Hepatocyte (in vitro differentiated cells): ENCODE data around the gene C20orf204. TPM values are rescaled to one million over a fixed set of nuclear protein-coding genes. Genes with fewer than 3 reads are reported as not detected.

Experiments used
- DNase-seq: peaks from one replicate; pipeline ENCODE4 v3.0.0-alpha.2; 2016; ENCODE audit warnings: low spot score
- H2AFZ ChIP-seq: fragments of 200-600 bp; sonication (generic); 2 replicates; pipeline ENCODE4 v1.6.0; 2016; ENCODE audit warnings: antibody characterized with exemption, mild to moderate bottlenecking
- H3K27ac ChIP-seq: fragments of 200-600 bp; sonication (generic); 2 replicates; pipeline ENCODE4 v1.5.1; 2016; ENCODE audit warnings: mild to moderate bottlenecking
- H3K27me3 ChIP-seq: fragments of 200-600 bp; sonication (generic); 2 replicates; pipeline ENCODE4 v1.6.1; 2016
- H3K36me3 ChIP-seq: fragments of 200-600 bp; sonication (generic); replicated peaks from 2 replicates; pipeline ENCODE4 v1.5.1; 2016; ENCODE audit warnings: low read depth; ENCODE audit not compliant: insufficient read depth
- H3K4me1 ChIP-seq: fragments of 200-600 bp; sonication (generic); 2 replicates; pipeline ENCODE4 v1.5.1; 2016; ENCODE audit warnings: mild to moderate bottlenecking, moderate library complexity; ENCODE audit not compliant: insufficient read depth
- H3K4me2 ChIP-seq: fragments of 200-600 bp; sonication (generic); 2 replicates; pipeline ENCODE4 v1.6.0; 2016
- H3K4me3 ChIP-seq: fragments of 200-600 bp; sonication (generic); 2 replicates; pipeline ENCODE4 v1.5.1; 2016; ENCODE audit warnings: mild to moderate bottlenecking
- H3K79me2 ChIP-seq: fragments of 200-600 bp; sonication (generic); 2 replicates; pipeline ENCODE4 v1.6.0; 2017; ENCODE audit warnings: mild to moderate bottlenecking
- H3K9me2 ChIP-seq: fragments of 200-600 bp; sonication (generic); replicated peaks from 2 replicates; pipeline ENCODE4 v1.6.0; 2017; ENCODE audit warnings: mild to moderate bottlenecking; ENCODE audit not compliant: insufficient read depth
- H3K9me3 ChIP-seq: fragments of 200-600 bp; sonication (generic); 2 replicates; pipeline ENCODE4 v1.5.1; 2016; ENCODE audit warnings: low read depth, mild to moderate bottlenecking
- H4K20me1 ChIP-seq: fragments of 200-600 bp; sonication (generic); 2 replicates; pipeline ENCODE4 v1.6.0; 2016; ENCODE audit warnings: mild to moderate bottlenecking; ENCODE audit not compliant: insufficient read depth, poor library complexity, severe bottlenecking
- EZH2 ChIP-seq: fragments of 200-600 bp; sonication (generic); IDR thresholded peaks from 2 replicates; pipeline ENCODE4 v1.6.1; 2016; ENCODE audit warnings: antibody characterized with exemption, mild to moderate bottlenecking, borderline replicate concordance
- EZH2phosphoT487 ChIP-seq: fragments of 200-600 bp; sonication (generic); IDR thresholded peaks from one replicate; pipeline ENCODE4 v1.6.1; 2018; ENCODE audit warnings: antibody characterized with exemption, mild to moderate bottlenecking, low read depth, moderate library complexity; ENCODE audit not compliant: unreplicated experiment, severe bottlenecking
- WGBS: methylation state at CpG from one replicate; pipeline ENCODE4 v1.1.6; 2016; ENCODE audit warnings: low lambda C conversion rate; ENCODE audit errors: missing lambda C conversion rate; 5-methylcytosine and 5-hydroxymethylcytosine counted together
- polyA plus RNA-seq: library from polyadenylated mRNA; unstranded; fragments of >200 nt; fragmentation: Nextera tagmentation; extraction: Ambion mirVana; gene quantifications from 2 replicates; pipeline ENCODE4 v1.2.1, GENCODE V29; 2016
- total RNA-seq: library from RNA; depleted of rRNA; stranded (reverse); fragments of >200 nt; gene quantifications from 2 replicates; pipeline ENCODE4 v1.2.3, GENCODE V29; 2014
- TF ChIP-seq, protein P1 (sequence below): fragments of 200-600 bp; sonication (generic); IDR thresholded peaks from 2 replicates; pipeline ENCODE4 v1.5.1; 2016; ENCODE audit warnings: antibody characterized with exemption, mild to moderate bottlenecking; ENCODE audit not compliant: poor library complexity

The C20orf204 gene
- total and polyA plus RNA-seq, 2 experiments from 2014 or later = 0.57 to 1.7 TPM

DNA sequence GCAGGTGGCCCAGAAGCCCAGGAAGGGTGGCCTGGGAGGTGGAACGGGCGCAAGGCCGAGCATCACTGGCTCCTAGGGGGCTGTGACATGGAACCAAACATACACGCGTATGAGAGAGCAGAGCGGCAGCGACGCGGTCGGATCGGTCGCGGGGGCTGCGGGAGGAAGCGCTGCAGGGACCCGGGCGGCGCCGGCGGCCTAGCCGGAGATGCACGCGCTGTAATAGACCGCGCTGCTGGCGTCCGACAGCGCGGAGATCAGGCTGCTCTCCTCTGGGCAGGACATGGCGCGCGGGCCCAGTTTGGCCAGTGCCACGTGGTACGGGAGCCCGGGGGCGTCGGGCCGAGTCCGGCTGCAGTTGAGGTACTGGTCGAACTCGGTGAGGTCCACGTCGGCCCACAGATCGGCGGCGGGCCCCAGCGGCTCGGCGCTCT lies 12.0 kb downstream of the C20orf204 start:
- 10% methylated on average over 48 of the region's 49 CpGs for WGBS

DNA sequence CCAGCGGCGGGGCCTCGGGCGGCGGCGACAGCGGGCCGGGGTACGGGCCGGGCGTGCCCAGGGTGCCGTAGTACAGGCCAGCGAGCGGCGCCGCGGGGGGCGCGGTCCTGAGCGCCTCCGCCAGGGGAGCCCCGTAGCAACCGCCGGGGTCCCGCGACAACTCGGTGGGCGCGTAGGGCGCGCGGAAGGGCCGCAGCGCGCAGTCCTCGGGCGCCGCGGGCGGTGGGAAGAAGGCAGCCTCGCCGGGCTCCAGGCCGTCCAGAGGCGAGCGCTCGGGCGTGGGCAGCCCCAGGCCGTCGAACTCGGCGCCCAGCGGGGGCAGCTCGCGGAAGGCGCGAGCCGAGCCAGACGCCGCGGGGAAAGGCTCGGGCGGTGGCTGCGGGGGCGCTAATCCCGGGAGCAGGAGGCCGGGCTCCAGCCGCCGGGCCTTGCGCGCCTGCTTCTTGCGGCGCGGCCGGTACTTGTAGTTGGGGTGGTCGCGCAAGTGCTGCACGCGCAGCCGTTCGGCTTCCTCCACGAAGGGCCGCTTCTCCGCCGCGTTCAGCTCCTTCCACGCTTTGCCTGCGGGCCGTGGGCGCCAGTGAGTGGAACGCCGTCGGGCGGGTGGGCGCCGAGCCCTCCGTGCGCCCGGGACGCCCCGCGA lies 12.5 kb downstream of the C20orf204 start:
- peaks cover 47% of the 10 kb centered on the region for H3K27me3 ChIP-seq
- no peak for DNase-seq
- H4K20me1 ChIP-seq = no peaks in the 10 kb centered on the region
- peaks cover 11% of the 10 kb centered on the region for H3K4me1 ChIP-seq
- no peaks in the 10 kb centered on the region for H3K36me3 ChIP-seq
- H3K4me2 ChIP-seq = peak overlapping the region; percentile 77
- no peaks in the 10 kb centered on the region for H3K9me3 ChIP-seq
- no peak overlapping the region for H2AFZ ChIP-seq
- H3K27ac ChIP-seq = no peak overlapping the region
- TF ChIP-seq EZH2 = no peak
- TF ChIP-seq, protein P1, sequence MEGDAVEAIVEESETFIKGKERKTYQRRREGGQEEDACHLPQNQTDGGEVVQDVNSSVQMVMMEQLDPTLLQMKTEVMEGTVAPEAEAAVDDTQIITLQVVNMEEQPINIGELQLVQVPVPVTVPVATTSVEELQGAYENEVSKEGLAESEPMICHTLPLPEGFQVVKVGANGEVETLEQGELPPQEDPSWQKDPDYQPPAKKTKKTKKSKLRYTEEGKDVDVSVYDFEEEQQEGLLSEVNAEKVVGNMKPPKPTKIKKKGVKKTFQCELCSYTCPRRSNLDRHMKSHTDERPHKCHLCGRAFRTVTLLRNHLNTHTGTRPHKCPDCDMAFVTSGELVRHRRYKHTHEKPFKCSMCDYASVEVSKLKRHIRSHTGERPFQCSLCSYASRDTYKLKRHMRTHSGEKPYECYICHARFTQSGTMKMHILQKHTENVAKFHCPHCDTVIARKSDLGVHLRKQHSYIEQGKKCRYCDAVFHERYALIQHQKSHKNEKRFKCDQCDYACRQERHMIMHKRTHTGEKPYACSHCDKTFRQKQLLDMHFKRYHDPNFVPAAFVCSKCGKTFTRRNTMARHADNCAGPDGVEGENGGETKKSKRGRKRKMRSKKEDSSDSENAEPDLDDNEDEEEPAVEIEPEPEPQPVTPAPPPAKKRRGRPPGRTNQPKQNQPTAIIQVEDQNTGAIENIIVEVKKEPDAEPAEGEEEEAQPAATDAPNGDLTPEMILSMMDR = no peak
- TF ChIP-seq EZH2phosphoT487 = peak; percentile 50
- no peaks in the 10 kb centered on the region for H3K79me2 ChIP-seq
- WGBS = 6% methylated on average over 34 of the region's 101 CpGs
- H3K9me2 ChIP-seq = no peaks in the 10 kb centered on the region
- H3K4me3 ChIP-seq = no peak overlapping the region

More for the DNA sequence above, 12.0 kb downstream of the C20orf204 start:
- no peaks in the 10 kb centered on the region for H3K79me2 ChIP-seq
- no peak overlapping the region for H3K4me3 ChIP-seq
- H4K20me1 ChIP-seq = no peaks in the 10 kb centered on the region
- peaks cover 50% of the 10 kb centered on the region for H3K27me3 ChIP-seq
- no peak overlapping the region for H3K27ac ChIP-seq
- no peak for DNase-seq
- no peaks in the 10 kb centered on the region for H3K36me3 ChIP-seq
- H3K9me3 ChIP-seq = no peaks in the 10 kb centered on the region
- peak; percentile 84 for TF ChIP-seq EZH2
- TF ChIP-seq EZH2phosphoT487 = no peak
- H3K9me2 ChIP-seq = no peaks in the 10 kb centered on the region
- H3K4me1 ChIP-seq = peaks cover 11% of the 10 kb centered on the region
- H2AFZ ChIP-seq = no peak overlapping the region
- H3K4me2 ChIP-seq = peak overlapping the region; percentile 77

DNA sequence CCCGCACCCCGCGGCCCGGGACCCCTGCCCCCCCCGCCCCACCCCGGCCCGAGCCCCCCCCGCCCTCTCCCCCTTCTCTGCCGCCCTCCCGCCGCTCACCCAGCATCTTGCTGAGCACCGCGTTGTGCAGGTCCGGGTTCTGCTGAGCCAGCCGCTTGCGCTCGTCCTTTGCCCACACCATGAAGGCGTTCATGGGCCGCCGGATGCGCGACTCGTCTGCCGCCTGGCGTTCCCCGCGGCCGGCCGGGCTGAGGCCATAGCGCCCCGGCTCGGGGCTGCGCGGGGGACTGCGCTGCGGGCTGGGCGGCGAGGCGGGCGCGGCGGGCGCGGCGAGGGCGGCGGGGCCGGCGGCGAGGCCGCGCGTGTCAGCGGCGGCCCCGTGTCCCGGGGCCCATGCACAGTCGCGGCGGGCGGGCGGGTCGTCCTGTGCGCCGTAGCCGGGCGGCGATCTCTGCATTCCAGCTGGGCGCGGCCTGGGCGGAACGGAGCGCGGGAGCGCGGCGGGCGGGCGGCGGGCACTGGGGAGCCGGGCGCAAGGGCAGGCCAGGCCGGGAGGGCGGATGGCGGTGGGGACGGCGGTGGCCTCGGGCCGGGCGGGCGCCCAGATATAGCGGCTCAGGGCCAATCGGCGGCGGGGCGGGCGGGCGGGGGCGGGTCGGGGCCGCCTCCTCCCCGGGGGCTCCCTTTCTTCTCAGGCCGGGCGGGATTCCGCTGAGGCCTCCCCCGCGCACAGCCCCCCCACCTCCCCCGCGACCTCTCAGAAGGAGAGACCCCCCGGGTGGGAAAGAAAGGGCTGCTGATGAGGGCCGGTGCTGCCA lies 13.3 kb downstream of the C20orf204 start, which contains the start of gene SOX18:
TSS of gene SOX18 (minus strand) at position 580 of the 818 bp plus-strand sequence. CDS start at position 457, 123 bp downstream.
- Histone ChIP-seq H3K4me1 (peaks cover 19% of the 10 kb centered on the region), H3K9me2 (no peaks in the 10 kb centered on the region), H2AFZ (no peak within 1 kb of the TSS), H3K27me3 (peaks cover 42% of the 10 kb centered on the region), H3K9me3 (no peaks in the 10 kb centered on the region), H3K4me2 (peak within 1 kb of the TSS; percentile 77), H3K36me3 (no peaks in the 10 kb centered on the region), H4K20me1 (no peaks in the 10 kb centered on the region), H3K4me3 (no peak within 1 kb of the TSS), H3K79me2 (no peaks in the 10 kb centered on the region), H3K27ac (no peak within 1 kb of the TSS)
- WGBS = 2% methylated on average over 36 of the region's 111 CpGs
- no peak for TF ChIP-seq EZH2phosphoT487
- TF ChIP-seq EZH2 = no peak
- DNase-seq = peak; percentile 69

DNA sequence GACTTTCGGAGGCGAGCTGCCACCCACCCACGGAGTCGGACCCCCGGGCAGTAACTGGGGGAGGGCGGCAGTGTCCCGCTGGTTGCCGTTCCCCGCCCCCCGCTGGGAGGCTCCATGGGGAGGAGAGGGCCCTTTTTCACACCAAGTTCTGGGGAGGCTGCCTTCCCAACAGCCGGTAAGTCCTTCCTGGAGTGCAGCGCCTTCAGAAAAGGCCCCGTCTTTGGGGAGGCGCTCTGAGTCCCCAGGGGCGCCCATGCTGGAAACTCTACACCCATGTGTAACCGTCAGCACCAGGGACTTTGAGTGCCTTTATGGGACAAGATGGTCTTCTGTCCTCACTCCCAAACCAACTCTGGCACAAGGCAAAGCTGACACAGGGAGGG lies 13.9 kb downstream of the C20orf204 start:
- Histone ChIP-seq H3K4me2 (peak overlapping the region; percentile 77), H3K9me2 (no peaks in the 10 kb centered on the region), H3K4me1 (peaks cover 20% of the 10 kb centered on the region), H3K4me3 (no peak overlapping the region), H3K9me3 (no peaks in the 10 kb centered on the region), H2AFZ (no peak overlapping the region), H3K27ac (no peak overlapping the region), H3K27me3 (peaks cover 37% of the 10 kb centered on the region), H4K20me1 (no peaks in the 10 kb centered on the region), H3K79me2 (no peaks in the 10 kb centered on the region), H3K36me3 (no peaks in the 10 kb centered on the region)
- WGBS = 47% methylated on average over 14 of the region's 16 CpGs
- DNase-seq = no peak
- TF ChIP-seq EZH2 (peak; percentile 51), EZH2phosphoT487 (peak; percentile 66)
- TF ChIP-seq, protein P1 = no peak
